ENCODE measurements around the gene APOL4.
"Not testable (repeated sequence)": the region's sequence is repeated elsewhere in the genome, so short reads cannot be mapped to it uniquely, and the experiment has no call there.

APOL4 gene

GRCh38 chr22:36191106-36191836 is 10.3 kb downstream of the APOL4 start:
- FAIRE-seq (no peak), DNase-seq (ENCODE audit: insufficient read length, low spot score) (no peak)

- not testable (repeated sequence) for FAIRE-seq; DNase-seq (ENCODE audit: insufficient read length, low spot score)
These were observed 13.7 kb downstream of the APOL4 start for GRCh38 chr22:36187862-36188261.

- FAIRE-seq (no peak), DNase-seq (ENCODE audit: insufficient read length, low spot score) (no peak)
These were observed 15.6 kb downstream of the APOL4 start for GRCh38 chr22:36185828-36186624.

- DNase-seq (ENCODE audit: insufficient read length, low spot score) (no peak), FAIRE-seq (no peak)
These were observed 17.1 kb downstream of the APOL4 start for GRCh38 chr22:36184433-36185025.

- no peak for FAIRE-seq
- DNase-seq (ENCODE audit: insufficient read length, low spot score): no peak
These were observed 18.2 kb downstream of the APOL4 start for GRCh38 chr22:36183446-36183845.

DNA sequence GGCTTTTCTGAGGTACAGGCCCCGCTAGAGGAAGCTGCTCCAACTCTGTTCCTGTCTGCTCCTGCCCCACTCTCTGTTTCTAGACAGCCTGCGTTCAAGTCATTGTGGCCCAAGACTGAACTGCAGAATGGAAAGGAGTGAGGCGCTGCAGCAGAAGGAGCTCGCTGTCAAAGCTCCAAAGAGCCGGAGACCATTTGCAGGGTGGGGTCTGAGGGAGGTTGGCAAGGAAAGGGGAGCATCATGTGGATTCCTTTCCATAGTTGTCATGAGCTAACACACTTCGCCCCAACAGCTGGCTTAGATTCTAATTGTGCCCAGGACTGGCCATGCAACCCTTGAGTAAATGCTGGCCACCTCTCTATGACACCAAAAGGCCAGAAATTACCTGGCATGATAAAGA is 18.8 kb downstream of the APOL4 start:
- FAIRE-seq (no peak), DNase-seq (ENCODE audit: insufficient read length, low spot score) (no peak)

DNA sequence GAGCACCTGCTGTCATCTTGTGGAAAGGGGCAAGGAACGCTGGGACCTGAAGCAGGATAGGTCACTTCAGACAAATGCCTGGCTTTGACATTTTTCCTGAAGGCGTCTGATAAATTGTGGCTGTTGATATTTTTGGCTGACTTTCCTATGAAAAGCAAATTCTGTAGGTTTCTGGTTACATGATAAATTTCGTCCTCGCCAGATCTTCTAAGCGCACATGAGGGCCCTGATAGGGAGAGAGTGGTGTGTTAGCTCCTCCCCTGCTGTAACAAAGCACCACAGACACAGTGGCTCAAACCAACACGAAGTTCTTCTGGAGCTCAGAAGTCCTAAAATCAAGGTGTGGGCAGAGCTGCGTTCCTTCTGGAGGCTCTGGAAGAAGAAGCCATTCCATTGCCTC is 19.6 kb downstream of the APOL4 start:
- no peak for DNase-seq (ENCODE audit: insufficient read length, low spot score)
- FAIRE-seq: no peak

DNA sequence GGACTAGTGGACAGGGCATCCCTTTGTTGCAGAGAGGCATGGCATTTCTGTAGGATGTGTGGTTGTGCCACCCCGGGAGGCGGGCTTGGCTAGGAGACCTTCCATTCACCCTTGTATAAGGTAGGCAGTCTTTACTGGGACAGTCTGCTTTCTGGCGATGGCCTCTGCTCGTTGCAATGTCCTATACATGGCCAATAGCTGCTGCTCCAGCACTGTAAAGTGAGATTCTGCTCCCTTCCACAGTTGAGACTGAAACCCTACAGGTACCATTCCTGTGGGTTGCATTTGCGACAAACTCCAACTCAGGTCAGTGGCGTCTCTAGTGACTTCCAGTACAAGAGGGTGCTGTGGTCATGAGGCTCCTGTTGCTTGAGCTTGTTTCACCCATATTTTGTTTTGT is 20.7 kb downstream of the APOL4 start:
- DNase-seq (ENCODE audit: insufficient read length, low spot score) (no peak), FAIRE-seq (no peak)

- FAIRE-seq (peak; percentile 86), DNase-seq (ENCODE audit: insufficient read length, low spot score) (peak; percentile 76)
These were observed 21.4 kb downstream of the APOL4 start for GRCh38 chr22:36180038-36180880.

DNA sequence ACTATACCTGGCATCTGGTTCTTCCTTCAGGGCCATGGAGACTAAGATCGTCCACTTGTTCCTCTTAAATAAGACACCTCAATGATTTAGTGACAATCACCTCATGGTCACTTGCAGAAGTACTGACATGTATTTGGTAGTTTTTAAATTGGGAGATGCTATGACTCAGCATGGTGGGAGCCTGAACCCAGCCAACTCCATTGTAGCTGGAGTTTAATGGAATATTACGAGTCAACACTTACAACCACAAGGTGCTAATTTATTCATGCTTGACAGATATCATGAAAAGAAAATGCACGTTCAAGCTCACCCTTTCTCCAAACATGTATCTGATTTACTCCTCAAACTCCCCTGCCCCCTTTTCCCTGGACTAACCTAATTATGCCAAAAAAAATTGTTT is 24.4 kb downstream of the APOL4 start:
- DNase-seq (ENCODE audit: insufficient read length, low spot score) (no peak), FAIRE-seq (no peak)

DNA sequence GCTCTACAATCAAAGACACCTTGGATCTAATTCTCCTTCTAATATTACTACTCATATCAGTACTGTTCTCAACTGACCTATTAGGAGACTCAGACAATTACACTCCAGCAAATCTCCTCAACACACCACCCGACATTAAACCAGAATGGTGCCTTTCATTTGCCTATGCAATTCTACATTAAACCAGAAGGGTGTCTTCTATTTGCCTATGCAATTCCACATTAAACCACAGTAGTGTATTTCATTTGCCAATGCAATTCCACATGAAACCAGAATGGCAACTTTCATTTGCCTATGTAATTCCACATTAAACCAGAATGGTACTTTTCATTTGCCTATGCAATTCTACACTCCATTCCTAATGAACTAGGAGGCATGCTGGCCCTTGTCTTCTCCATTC is 25.7 kb downstream of the APOL4 start:
- FAIRE-seq (no peak), DNase-seq (ENCODE audit: insufficient read length, low spot score) (no peak)

GRCh38 chr22:36171941-36172340 is 29.7 kb downstream of the APOL4 start:
- DNase-seq (ENCODE audit: insufficient read length, low spot score) (no peak), FAIRE-seq (no peak)

GRCh38 chr22:36166518-36167220 is 34.9 kb downstream of the APOL4 start:
- DNase-seq (ENCODE audit: insufficient read length, low spot score): no peak
- FAIRE-seq: no peak

DNA sequence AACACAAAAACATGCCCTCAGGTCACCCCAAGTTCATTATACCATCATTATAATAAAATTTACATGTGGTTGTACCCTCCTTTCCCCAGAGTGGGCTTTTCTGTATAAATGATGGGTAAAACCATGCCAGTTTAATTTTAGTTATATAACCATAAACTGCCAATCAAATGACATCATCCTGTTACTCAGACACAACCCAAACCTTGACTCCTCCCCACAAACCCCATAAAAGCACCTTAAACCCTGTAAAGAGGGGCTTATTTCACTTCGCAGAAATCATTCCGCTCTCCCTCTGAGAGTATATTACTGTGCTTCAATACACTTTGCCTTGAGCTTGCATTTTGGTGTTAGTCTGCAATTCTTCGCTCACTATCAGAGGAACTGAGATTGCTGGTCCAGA is 35.5 kb downstream of the APOL4 start:
- FAIRE-seq (no peak), DNase-seq (ENCODE audit: insufficient read length, low spot score) (no peak)

DNA sequence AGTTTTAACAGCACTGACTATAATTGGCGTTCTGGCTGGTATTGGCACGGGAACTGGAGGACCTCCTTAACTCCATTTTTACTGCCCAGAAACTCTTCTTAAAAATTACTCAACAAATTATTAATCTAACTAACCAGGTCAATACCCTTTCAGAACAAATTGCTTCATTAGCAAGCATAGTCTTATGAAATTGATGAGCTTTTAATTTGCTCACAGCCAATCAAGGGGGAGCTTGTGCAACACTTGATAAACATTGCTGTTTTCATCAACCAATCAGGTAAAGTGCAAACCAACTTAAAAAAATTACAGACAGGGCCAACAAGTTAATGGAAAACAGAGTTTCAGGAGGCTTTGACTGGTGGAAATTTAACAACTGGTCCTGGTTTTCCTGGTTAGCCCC is 36.5 kb downstream of the APOL4 start:
- FAIRE-seq (no peak), DNase-seq (ENCODE audit: insufficient read length, low spot score) (no peak)

DNA sequence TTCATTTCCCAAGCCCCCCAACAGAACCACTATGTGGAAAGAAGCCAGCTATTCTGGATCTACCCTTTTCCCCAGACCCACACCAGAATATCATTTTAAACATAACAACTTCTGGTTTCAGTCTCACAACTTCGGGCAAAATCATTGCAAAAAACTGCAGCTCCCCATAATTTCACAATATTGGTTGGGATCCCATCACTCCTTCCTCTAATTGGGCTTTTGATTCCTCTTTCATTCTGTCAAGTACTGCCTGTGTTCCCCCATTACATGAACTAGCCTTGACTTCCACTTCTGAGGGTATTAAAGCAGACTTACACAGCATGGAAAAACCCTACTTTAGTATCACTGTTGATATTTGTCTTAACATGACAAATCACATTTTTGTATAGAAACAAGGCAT is 37.0 kb downstream of the APOL4 start:
- FAIRE-seq (no peak), DNase-seq (ENCODE audit: insufficient read length, low spot score) (no peak)

- FAIRE-seq: no peak
- no peak for DNase-seq (ENCODE audit: insufficient read length, low spot score)
These were observed 38.1 kb downstream of the APOL4 start for GRCh38 chr22:36163497-36163896.

GRCh38 chr22:36162127-36163034 is 39.2 kb downstream of the APOL4 start:
- FAIRE-seq (peak; percentile 98), DNase-seq (ENCODE audit: insufficient read length, low spot score) (no peak)

DNA sequence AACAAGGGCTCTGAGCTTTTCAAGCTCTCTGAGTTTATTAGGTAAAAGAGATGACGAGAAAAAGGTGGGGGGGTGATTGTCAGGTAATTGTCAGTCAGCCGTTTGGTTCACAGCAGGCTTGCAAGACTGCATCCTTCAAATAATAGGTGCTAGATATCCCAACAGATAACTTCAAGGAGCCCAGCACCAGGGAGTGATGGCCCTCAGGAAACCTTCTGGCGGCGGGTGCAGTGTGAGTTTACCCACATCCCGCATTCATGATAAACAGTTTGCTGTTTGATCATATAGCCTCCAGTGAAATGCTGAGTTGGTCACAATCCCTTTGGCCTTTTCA is 39.8 kb downstream of the APOL4 start:
- peak; percentile 90 for FAIRE-seq

More for the DNA sequence above, 39.8 kb downstream of the APOL4 start:
- not testable (repeated sequence) for DNase-seq (ENCODE audit: insufficient read length, low spot score)

Data from GM19239 (cell line).